Mucosa of rectum (tissue), 2 donors: Measurements from ENCODE around the gene URB1.

Source experiments
- H3K27ac ChIP-seq, 2 donors: one replicate each; pipeline ENCODE4 v1.7.0; 2013; ENCODE audit warnings: inconsistent platforms in 2 of 2, low read depth in 2 of 2, low read length in 2 of 2
- H3K27me3 ChIP-seq, 2 donors: one replicate each; pipeline ENCODE4 v1.7.0; 2013; ENCODE audit warnings: low read length in 2 of 2; ENCODE audit not compliant: control insufficient read depth in 2 of 2, insufficient read depth in 2 of 2
- H3K36me3 ChIP-seq, 2 donors: one replicate each; pipeline ENCODE4 v1.7.0; 2013; ENCODE audit warnings: low read length in 2 of 2; ENCODE audit not compliant: control insufficient read depth in 2 of 2, insufficient read depth in 2 of 2
- H3K4me1 ChIP-seq, 2 donors: one replicate each; pipeline ENCODE4 v1.7.0; 2013; ENCODE audit warnings: low read length in 2 of 2, mild to moderate bottlenecking in 1 of 2; ENCODE audit not compliant: control insufficient read depth in 2 of 2, insufficient read depth in 2 of 2
- H3K4me3 ChIP-seq, 2 donors: one replicate each; pipeline ENCODE4 v1.7.0; 2013; ENCODE audit warnings: low read length in 2 of 2
- H3K9ac ChIP-seq, 2 donors: one replicate each; pipeline ENCODE4 v1.7.0; 2013; ENCODE audit warnings: low read length in 2 of 2, low read depth in 1 of 2, mild to moderate bottlenecking in 1 of 2
- H3K9me3 ChIP-seq, 2 donors: one replicate each; pipeline ENCODE4 v1.7.0; 2013; ENCODE audit warnings: low read length in 2 of 2; ENCODE audit not compliant: control insufficient read depth in 2 of 2
- donor health status: healthy.
- donor health status: Normal muscosa, but diverticular disease.

URB1 gene

GRCh38 chr21:32423320-32424190 lies 30.7 kb upstream of the URB1 start:
- Histone ChIP-seq H3K27me3 (no peaks in the 10 kb centered on the region), H3K9me3 (no peaks in the 10 kb centered on the region), H3K4me3 (no peak overlapping the region), H3K4me1 (no peaks in the 10 kb centered on the region), H3K36me3 (no peaks in the 10 kb centered on the region), H3K27ac (no peak overlapping the region), H3K9ac (no peak overlapping the region)

GRCh38 chr21:32422064-32422463 lies 29.3 kb upstream of the URB1 start:
- H3K4me1 ChIP-seq, result no peaks in the 10 kb centered on the region
- H3K27me3 ChIP-seq, result no peaks in the 10 kb centered on the region
- no peaks in the 10 kb centered on the region for H3K36me3 ChIP-seq
- no peaks in the 10 kb centered on the region for H3K9me3 ChIP-seq
- H3K27ac ChIP-seq, result no peak overlapping the region
- no peak overlapping the region for H3K4me3 ChIP-seq
- no peak overlapping the region for H3K9ac ChIP-seq

- no peaks in the 10 kb centered on the region for H3K36me3 ChIP-seq
- H3K9me3 ChIP-seq, result no peaks in the 10 kb centered on the region
- no peaks in the 10 kb centered on the region for H3K27me3 ChIP-seq
- no peak overlapping the region for H3K27ac ChIP-seq
- H3K4me1 ChIP-seq, result peaks cover 9 to 12% of the 10 kb centered on the region in 2 donors
- no peak overlapping the region for H3K9ac ChIP-seq
- H3K4me3 ChIP-seq, result no peak overlapping the region
Measured at GRCh38 chr21:32418146-32418545, 25.3 kb upstream of the URB1 start.

- H3K27ac ChIP-seq, result no peak overlapping the region
Measured at GRCh38 chr21:32415451-32416398, 22.9 kb upstream of the URB1 start.

GRCh38 chr21:32414579-32415358 lies 22.0 kb upstream of the URB1 start:
- H3K4me3 ChIP-seq, result peak overlapping the region in 1 of 2 donors; percentile 2

More at GRCh38 chr21:32415451-32416398, 22.9 kb upstream of the URB1 start:
- H3K9me3 ChIP-seq, result no peaks in the 10 kb centered on the region
- no peaks in the 10 kb centered on the region for H3K36me3 ChIP-seq
- H3K27me3 ChIP-seq, result no peaks in the 10 kb centered on the region
- H3K4me3 ChIP-seq, result no peak overlapping the region
- no peak overlapping the region for H3K9ac ChIP-seq
- H3K4me1 ChIP-seq, result peaks cover 15 to 24% of the 10 kb centered on the region in 2 donors

GRCh38 chr21:32413697-32414578 lies 21.1 kb upstream of the URB1 start:
- H3K27ac ChIP-seq, result peak overlapping the region; percentile 92 to 95
- no peaks in the 10 kb centered on the region for H3K27me3 ChIP-seq
- no peaks in the 10 kb centered on the region for H3K36me3 ChIP-seq
- H3K4me1 ChIP-seq, result peaks cover 15 to 24% of the 10 kb centered on the region in 2 donors
- H3K9ac ChIP-seq, result peak overlapping the region; percentile 75 to 91
- H3K4me3 ChIP-seq, result peak overlapping the region; percentile 80 to 85
- H3K9me3 ChIP-seq, result no peaks in the 10 kb centered on the region

More at GRCh38 chr21:32414579-32415358, 22.0 kb upstream of the URB1 start:
- Histone ChIP-seq H3K9ac (peak overlapping the region in 1 of 2 donors; percentile 91), H3K9me3 (no peaks in the 10 kb centered on the region), H3K4me1 (peaks cover 15 to 24% of the 10 kb centered on the region in 2 donors), H3K36me3 (no peaks in the 10 kb centered on the region), H3K27me3 (no peaks in the 10 kb centered on the region), H3K27ac (no peak overlapping the region)

GRCh38 chr21:32413015-32413504 lies 20.2 kb upstream of the URB1 start:
- Histone ChIP-seq H3K9ac (peak overlapping the region; percentile 75 to 91), H3K36me3 (no peaks in the 10 kb centered on the region), H3K27me3 (no peaks in the 10 kb centered on the region), H3K4me3 (peak overlapping the region; percentile 80 to 85), H3K4me1 (peaks cover 15 to 24% of the 10 kb centered on the region in 2 donors), H3K27ac (peak overlapping the region; percentile 92 to 95), H3K9me3 (no peaks in the 10 kb centered on the region)

- Histone ChIP-seq H3K4me1 (peaks cover 15 to 24% of the 10 kb centered on the region in 2 donors), H3K9ac (peak within 1 kb of the TSS; percentile 86 to 91), H3K27me3 (no peaks in the 10 kb centered on the region), H3K4me3 (peak within 1 kb of the TSS; percentile 80 to 85), H3K9me3 (no peaks in the 10 kb centered on the region), H3K36me3 (no peaks in the 10 kb centered on the region), H3K27ac (peak within 1 kb of the TSS; percentile 92 to 95)
Measured at GRCh38 chr21:32412162-32413014, 19.6 kb upstream of the URB1 start, which contains the start of gene EVA1C. TSS of gene EVA1C (plus strand) at chr21:32412706. CDS start at chr21:32412854, 148 bp downstream.
